Measurements from ENCODE around the gene SLC22A3.
"Not testable (repeated sequence)": the region's sequence is repeated elsewhere in the genome, so short reads cannot be mapped to it uniquely, and the experiment has no call there.

Gene SLC22A3

GRCh38 chr6:160420253-160420968 is 72.2 kb downstream of the SLC22A3 start:
- no peak for DNase-seq

- DNase-seq = no peak
Observed at GRCh38 chr6:160420969-160421556, 72.9 kb downstream of the SLC22A3 start.

GRCh38 chr6:160421854-160422253 is 73.7 kb downstream of the SLC22A3 start:
- DNase-seq = no peak

- no peak for DNase-seq
Observed at GRCh38 chr6:160424256-160424655, 76.1 kb downstream of the SLC22A3 start.

GRCh38 chr6:160426136-160426535 is 78.0 kb downstream of the SLC22A3 start:
- no peak for DNase-seq

- DNase-seq = no peak
Observed at GRCh38 chr6:160427312-160428068, 79.3 kb downstream of the SLC22A3 start.

- no peak for DNase-seq
Observed at GRCh38 chr6:160428069-160428430, 79.9 kb downstream of the SLC22A3 start.

- DNase-seq = no peak
Observed at GRCh38 chr6:160428818-160429619, 80.8 kb downstream of the SLC22A3 start.

GRCh38 chr6:160429620-160429895 is 81.4 kb downstream of the SLC22A3 start:
- DNase-seq = no peak

GRCh38 chr6:160430203-160430602 is 82.0 kb downstream of the SLC22A3 start:
- DNase-seq = no peak

- DNase-seq = no peak
Observed at GRCh38 chr6:160430751-160431150, 82.6 kb downstream of the SLC22A3 start.

- no peak for DNase-seq
Observed at GRCh38 chr6:160431226-160431625, 83.0 kb downstream of the SLC22A3 start.

- no peak for DNase-seq
Observed at GRCh38 chr6:160431791-160432404, 83.7 kb downstream of the SLC22A3 start.

- DNase-seq = no peak
Observed at GRCh38 chr6:160435935-160436334, 87.8 kb downstream of the SLC22A3 start.

- DNase-seq = no peak
Observed at GRCh38 chr6:160437154-160437553, 89.0 kb downstream of the SLC22A3 start.

GRCh38 chr6:160437775-160438174 is 89.6 kb downstream of the SLC22A3 start:
- no peak for DNase-seq

GRCh38 chr6:160438481-160438880 is 90.3 kb downstream of the SLC22A3 start:
- DNase-seq = no peak

- no peak for DNase-seq
Observed at GRCh38 chr6:160439751-160440150, 91.6 kb downstream of the SLC22A3 start.

GRCh38 chr6:160442151-160442550 is 94.0 kb downstream of the SLC22A3 start:
- no peak for DNase-seq

GRCh38 chr6:160445130-160445529 is 97.0 kb downstream of the SLC22A3 start:
- no peak for DNase-seq

GRCh38 chr6:160447350-160447749 is 99.2 kb downstream of the SLC22A3 start:
- no peak for DNase-seq

GRCh38 chr6:160449787-160450186 is 101.6 kb downstream of the SLC22A3 start:
- not testable (repeated sequence) for DNase-seq

GRCh38 chr6:160450849-160451248 is 102.7 kb downstream of the SLC22A3 start:
- no peak for DNase-seq
